Islet precursor cell (in vitro differentiated cells): Measurements from ENCODE around the gene FFAR3.
A peak's percentile ranks its signal among the peaks of the same experiment; 100 is the strongest.

Experiments
- DNase-seq: peaks from one replicate; pipeline ENCODE4 v3.0.0-alpha.2; 2018

The FFAR3 gene, protein sequence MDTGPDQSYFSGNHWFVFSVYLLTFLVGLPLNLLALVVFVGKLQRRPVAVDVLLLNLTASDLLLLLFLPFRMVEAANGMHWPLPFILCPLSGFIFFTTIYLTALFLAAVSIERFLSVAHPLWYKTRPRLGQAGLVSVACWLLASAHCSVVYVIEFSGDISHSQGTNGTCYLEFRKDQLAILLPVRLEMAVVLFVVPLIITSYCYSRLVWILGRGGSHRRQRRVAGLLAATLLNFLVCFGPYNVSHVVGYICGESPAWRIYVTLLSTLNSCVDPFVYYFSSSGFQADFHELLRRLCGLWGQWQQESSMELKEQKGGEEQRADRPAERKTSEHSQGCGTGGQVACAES

DNA sequence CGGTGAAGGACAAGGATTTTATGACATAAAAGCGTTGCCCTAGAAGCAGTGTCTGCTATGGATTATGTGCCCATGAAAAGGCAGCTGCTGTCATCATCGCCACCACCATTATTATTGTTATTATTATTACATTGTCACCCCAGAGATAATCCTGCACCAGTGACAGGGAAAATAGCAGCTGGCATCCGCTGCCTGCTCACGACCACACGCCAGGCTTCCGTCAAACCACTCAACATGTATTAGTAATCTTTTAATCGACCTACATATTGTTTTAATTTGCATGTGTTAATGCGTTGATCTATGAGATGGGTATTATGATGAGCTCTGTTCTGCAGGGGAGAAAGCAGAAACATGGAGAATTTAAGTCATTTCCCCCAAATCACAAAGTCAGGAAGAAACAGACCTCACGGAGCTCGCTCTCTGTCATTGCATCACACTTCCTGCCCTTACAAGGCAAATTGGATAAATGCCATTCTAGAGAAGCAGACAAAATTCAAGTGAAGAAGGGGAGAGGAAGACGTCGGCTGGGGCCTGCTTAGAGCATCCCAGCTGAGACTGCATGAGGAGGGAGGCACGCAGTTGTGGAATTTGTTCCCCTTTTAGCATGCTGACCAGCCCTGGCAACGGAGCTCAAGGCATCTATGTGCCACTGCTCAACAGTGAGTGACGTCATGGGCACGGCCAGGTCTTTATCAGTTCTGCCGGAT, at the start of gene FFAR3:
Gene FFAR3, plus strand, starts transcription at position 594 of the 707 bp plus-strand sequence. CDS start 431 bp downstream, outside the sequence.
- peak; percentile 33 for DNase-seq

DNA sequence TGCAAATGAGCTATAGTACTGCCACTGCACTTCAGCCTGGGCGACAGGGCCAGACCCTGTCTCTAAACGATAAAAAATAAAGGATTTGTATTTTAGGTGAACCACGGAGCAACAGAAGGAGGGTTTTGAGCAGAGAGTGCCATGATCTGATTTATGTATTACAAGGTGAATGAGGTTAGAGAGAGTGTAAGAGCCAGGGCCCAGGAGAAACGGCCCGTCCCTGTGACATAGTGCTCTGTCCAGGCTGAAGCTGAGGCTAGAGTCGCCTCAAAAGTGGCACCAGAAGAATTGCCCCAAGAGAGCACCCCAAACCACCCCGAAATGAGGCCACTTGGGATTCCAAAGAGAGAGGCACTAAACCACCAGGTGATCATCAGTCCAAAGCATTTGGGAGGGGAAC, 49.4 kb upstream of the FFAR3 start:
- DNase-seq: no peak

DNA sequence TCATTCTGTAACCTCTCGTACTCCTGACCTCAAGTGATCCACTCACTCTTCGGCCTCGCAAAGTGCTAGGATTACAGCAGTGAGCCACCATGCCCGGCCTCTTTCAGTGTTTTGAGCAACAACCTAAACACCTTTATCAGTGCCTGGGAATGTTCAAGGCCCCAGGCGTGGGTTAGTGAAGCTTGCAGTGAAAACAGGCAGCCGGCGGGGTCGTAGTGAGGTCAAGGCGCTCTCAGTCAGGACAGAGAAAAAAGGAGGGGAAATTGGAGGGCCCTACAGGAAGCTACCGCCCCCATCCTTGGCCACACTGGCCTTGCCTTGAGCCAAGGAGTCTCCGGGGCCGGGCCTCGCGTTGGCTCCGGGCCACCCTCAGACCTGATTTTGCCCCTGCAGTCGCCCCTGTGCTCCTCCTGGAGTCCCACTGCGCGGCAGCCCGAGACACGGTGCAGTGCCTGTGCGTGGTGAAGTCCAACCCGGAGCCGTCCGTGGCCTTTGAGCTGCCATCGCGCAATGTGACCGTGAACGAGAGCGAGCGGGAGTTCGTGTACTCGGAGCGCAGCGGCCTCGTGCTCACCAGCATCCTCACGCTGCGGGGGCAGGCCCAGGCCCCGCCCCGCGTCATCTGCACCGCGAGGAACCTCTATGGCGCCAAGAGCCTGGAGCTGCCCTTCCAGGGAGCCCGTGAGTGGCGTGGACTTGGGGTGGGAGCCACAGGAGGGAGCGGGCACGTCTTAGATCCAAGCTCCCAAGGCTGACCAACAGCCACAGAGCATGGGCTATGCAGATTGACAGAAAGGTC, 48.6 kb upstream of the FFAR3 start:
- peak; percentile 85 for DNase-seq

DNA sequence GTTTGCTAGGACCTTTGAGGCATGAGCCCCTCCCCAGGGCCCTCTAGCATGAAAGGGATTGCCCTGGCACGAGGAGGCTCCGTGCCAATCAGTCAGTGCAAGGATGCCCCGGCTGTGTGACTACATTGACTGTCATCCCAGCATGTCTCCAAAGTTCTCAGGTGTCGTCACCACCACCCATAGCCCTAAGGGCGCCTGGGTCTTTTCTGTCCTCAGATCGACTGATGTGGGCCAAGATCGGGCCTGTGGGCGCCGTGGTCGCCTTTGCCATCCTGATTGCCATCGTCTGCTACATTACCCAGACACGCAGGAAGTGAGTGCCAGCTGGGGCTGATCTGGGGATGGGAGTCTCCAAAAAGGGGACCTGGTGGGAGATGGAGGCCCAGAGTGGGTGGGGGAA, 47.9 kb upstream of the FFAR3 start:
- no peak for DNase-seq

DNA sequence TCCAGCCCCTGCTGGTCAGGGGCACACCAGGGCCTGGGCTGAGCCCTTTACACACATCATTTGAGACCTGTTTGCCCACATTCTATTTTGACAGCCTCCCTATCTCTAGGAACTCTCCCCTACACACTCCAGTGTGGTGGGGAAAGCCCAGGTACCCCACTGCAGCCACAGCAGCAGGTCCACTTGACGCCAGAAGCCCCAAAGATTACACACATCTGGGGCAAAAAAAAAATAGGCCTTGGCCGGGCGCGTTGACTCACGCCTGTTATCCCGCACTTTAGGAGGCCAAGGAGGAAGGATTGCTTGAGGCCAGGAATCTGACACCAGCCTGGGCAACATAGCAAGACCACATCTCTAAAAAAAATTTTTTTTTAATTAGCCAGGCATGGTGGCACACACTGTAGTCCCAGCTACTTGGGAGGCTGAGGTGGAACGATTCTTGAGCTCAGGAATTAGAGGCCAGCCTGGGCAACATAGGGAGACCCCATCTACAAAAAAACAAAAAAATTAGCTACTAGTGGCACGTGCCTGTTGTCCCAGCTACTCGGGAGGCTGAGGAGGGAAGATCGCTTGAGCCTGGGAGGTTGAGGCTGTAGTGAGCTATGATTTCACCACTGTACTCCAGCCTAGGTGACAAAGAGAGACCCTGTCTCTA, 47.3 kb upstream of the FFAR3 start:
- no peak for DNase-seq

DNA sequence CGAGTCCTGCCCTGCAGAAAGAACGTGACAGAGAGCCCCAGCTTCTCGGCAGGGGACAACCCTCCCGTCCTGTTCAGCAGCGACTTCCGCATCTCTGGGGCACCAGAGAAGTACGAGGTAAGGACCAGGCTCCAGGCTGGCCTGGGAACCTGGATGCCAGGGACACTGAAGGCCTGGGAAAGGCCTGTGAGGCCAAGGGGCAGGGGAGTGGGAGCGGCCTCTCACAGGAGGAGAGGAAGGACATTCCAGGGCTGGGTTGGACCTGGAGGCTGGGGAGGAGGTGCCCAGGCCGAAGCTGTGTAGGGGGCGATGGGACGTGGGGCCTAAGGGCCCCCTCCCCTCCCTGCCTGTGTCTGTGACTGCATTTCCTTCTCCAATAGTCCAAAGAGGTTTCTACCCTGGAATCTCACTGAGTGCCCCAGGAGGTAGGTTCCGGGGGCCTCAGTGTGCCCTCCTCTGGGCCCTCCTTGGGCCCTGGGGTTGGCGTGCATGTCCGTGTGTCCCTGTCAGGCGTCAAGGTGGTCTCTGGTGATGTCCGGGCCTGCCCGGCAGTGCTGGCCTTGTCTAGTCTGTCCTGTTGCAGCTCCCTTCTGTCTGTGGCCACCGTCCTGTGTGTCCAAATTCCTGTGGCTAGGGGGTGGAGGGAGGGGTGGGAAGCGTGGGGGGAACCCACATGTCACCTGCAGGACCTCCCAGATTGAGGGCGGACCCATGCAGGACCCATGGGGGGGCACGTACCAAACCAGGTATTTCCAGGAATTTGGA, 46.2 kb upstream of the FFAR3 start:
- DNase-seq: no peak

DNA sequence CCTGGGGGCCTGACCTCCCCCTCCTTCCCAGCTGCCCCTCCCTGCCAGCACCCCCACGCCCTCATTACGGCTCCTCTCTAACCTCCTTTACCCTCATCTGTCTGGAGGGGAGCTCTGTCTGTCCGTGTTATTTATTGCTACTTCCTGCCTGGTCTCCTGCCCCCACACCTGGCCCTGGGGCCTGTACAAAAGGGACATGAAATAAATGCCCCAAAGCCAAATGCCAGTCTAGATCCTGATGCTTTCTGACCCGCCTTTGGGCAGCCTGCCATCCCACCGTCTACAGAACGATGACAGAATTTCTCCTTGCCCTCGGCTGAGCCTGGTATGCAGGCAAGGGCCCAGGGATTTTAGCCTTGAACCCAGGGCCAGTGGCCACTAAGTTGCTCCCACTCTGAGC, 44.7 kb upstream of the FFAR3 start:
- no peak for DNase-seq

DNA sequence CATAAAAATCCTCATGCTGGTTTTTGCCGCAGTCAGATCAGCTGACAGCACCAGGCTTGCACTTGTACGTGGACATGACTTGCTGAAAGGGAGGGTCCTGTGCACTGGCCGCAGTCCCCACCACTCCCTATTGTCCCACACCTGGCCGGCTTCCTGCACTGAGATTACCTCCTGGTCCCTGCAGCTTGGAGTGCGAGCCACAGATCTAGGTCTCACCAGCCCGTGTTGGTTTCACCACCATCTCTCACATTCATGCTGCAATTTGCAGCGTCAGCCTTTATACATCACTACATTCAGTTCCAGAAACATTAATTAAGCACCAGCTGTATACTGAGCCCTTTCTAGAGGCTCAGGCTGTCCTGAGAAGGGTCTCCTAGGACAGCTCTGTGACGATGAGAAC, 44.2 kb upstream of the FFAR3 start:
- DNase-seq: no peak

DNA sequence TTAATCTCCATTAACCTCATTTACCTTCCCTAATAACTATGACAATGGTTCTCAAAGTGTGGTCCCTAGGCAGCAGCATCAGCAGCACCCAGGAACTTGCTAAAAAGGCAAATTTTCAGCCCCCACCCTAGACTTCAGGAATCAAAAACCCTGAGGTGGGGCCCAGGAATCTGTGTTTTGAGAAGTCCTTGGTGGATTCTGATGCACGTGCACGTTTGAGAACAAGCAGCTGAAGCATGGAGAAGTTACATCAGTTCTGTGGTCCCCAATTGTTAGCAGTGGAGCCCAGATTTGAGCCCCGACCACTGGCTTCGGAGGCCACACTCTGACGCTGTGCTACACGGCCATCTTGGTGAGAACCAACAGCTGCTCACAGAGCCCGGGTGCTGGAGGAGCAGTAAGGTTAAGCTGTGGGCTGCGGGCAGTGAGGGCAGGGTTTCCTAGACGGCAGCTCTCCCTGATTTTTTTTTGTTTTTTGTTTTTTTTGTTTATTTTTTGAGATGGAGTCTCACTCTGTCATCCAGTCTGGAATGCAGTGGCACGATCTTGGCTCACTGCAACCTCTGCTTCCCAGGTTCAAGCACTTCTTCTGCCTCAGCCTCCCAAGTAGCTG, 43.3 kb upstream of the FFAR3 start:
- DNase-seq: no peak

DNA sequence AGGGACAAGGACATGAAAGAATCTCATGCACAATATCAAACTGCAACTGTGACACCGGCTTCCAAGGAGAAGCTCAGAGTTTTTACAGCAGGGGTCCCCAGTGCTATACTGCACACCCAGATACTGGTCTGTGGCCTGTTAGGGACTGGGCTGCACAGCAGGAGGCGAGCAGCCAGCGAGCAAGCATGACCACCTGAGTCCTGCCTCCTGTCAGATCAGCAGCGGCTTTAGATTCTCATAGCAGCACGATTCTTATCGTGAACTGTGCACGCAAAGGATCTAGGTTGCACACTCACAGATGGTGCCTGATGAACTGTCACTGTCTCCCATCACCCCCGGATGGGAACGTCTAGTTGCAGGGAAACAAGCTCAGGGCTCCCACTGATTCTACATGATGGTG, 42.4 kb upstream of the FFAR3 start:
- DNase-seq: no peak

DNA sequence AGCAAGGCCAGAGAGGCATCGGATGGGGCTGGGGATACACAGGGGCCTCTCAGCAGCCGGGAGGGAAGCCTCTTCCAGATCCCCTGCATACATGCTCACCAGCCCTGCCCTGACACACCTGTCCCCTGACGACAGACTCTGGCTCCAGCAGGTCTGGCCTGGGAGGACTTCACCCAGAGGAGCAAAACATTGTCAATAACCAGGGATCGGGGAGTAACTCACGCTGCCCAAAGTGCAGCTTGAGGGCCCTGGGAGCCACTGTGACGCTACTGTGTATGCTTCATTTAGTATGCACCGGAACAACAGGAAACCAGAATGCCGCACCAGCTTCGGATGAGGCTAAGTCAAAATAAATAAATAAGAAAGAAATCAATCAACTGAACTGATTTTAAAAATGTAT, 41.7 kb upstream of the FFAR3 start:
- DNase-seq: no peak

DNA sequence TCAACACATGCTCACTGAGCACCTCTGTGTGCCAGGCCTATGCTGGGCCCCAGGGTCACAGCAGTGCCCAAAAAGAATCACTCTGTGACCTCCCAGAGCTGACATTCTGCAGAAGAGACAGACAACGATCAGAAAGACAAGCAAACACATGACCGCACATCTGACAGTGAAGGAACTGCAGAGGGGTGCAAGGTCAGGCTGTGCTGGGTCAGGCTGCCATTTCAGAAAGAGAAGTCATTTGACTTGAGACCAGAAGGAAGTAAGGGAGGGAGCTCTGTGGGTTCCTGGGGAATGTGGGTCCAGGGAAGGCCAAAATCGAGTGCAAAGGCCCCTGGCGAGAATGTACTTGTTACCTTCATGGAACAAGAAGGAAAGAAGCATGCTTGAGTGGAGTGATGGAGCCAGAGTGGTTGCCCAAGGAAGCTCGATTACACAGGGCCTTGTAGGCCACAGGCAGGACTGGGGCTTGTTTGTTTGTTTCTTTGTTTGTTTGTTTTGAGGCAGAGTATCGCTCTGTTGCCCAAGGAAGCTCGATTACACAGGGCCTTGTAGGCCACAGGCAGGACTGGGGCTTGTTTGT, 40.7 kb upstream of the FFAR3 start:
- DNase-seq: no peak

DNA sequence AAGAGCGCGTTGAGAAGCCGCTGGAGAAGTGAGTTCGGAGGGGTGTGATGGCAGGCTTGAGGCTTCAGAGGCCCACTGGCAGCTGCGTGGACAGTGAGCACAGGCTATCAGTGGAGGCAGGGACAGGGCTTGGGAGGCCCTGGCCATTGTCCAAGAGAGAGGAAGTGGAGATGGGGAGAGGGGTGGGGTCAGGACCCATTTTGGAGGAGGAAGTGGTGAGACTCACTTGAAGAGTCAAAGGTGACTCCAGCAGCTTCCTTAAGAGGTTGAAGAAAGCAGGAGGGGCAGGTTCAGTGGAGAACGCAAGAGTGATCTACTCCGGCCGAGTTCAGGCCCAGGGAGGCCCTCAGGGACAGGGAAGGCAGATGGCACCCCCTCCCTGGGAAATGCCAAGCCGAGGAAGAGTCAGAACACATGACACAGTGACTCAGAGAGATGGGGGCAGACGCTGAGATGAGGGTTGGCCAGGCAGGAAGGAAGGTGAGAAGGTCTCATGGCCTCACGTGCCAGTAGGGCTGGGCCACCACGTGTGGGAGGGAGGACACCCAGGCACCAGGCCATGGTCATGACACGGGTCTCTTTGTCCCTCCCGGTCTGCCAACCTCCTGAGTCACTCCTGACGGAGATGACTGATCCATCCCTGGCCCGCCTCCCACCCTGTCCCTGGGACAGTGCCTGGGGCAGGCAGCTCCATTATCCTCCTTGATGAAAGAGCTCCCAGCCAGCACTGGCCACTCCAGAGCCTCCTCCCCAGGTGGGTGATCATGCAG, 39.4 kb upstream of the FFAR3 start:
- DNase-seq: peak; percentile 92

DNA sequence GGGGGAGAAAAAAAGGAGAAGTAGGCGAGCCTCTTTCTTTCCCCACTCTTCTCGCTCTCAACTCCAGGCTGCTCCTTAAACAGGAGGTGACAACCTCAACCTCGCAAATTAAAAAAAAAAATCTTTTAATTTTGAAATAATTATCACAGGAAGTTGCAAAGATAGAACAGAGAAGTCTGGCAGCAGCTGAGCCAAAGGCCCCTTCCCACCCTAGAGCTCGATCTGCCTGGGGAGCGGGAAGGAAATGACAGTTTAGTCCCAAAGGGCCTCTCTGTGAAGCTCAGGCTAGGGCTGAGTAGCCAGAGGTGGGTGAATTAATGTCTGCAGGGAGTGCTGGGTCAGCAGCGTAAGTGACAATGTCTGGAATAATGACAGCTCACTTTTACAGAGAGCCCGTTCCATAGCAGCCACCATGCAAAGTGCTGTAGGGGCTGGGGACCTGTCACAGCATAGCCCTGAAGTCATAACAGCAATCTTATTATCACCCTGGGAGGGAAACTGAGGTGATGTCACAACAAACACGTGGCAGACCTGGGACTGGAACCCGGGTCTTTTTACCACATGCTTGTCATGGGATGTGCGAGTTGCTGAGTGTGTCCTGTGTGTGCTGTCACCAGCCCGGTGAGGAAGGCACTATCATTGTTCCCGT, 38.1 kb upstream of the FFAR3 start:
- DNase-seq: no peak

DNA sequence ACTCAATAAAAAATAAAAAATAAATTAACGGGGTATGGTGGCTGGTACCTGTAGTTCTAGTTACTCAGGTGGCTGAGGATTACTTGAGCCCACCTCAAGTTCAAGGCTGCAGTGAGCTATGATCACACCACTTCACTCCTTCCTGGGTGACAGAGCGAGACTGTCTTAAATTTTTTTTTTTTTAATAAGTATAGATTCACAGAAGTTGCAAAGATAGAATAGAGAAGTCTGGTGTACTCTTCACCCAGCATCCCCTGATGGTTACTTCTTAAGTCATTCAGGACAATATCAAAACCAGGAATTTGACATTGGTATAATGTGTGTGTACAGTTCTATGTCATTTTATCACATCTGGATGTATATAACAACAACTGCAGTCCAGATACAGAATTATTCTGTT, 37.0 kb upstream of the FFAR3 start:
- no peak for DNase-seq

DNA sequence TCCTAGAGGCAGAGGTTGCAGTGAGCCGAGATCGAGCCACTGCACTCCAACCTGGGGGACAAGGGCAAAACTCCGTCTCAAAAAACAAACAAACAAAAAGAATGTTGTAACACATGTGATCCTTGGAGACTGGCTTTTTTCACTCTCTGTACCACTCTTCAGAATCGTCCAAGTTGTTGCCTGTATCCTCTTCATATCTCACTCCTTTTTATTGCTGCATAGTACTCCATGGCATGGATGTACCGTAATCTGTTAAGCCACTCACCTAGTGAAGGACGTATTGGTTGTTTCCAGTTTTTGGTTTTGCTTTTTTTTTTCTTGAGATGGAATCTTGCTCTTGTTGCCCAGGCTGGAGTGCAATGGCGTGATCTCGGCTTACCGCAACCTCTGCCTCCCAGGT, 36.2 kb upstream of the FFAR3 start:
- no peak for DNase-seq

DNA sequence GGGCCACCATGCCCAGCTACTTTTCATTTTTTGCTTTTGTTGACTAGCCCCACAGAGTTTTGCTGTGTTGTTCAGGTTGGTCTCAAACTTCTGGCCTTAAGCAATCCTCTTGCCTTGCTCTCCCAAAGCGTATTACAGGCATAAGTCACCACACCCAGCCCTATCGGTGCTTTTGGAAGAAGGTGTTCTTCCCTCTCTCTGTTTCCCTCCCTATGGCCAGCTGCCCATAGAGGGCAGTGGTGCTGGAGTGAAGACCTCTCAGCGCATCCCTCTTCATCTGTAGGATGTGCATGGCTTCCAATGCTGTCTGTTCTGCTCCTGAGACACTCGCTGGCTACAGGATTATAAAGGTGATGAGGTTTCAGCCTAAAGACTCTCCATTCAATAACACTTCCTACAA, 30.6 kb upstream of the FFAR3 start:
- no peak for DNase-seq

DNA sequence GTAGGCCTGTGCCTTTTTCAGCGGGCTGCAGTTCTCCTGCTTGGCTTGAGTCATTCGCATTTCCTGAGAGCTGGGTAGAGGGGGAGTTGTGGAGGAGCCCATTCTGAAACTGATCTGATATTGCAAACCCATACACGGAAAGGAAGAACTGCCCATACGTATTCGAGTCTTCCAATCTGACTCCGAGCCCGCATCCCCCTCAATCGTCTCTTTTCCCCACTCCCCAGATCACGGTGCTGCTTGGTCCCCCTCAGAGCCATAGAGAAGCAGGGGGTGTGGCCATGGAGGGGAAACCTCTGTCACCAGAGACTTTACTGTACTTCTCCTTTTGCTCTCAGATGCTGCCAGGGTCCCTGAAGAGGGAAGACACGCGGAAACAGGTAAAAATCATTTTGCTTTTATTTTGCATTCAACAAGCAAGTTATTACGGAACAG, 29.4 kb upstream of the FFAR3 start, which contains the start of gene CD22:
Gene CD22, plus strand, starts transcription at position 337 of the 435 bp plus-strand sequence. CDS start 2,854 bp downstream, outside the sequence.
- DNase-seq: no peak

DNA sequence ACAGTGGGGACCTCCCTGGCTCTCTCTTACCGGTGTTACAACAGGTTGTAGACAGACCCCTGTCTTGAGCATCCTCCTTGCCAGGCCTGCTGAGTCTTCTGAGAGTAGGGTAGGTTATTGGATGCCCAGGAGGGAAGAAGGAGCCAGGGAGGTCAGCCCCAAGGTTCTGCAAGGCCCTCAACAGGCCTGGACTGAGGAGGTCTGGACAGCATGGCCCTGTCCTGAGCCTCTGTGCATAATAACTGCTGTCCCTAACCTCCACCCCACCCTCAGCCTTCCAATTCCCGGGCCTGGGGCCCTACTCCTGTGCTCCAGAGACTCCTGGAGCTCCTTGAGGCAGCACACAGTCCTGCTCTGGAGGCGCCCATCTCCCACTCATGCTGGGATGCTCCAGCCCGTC, 28.9 kb upstream of the FFAR3 start:
- no peak for DNase-seq

DNA sequence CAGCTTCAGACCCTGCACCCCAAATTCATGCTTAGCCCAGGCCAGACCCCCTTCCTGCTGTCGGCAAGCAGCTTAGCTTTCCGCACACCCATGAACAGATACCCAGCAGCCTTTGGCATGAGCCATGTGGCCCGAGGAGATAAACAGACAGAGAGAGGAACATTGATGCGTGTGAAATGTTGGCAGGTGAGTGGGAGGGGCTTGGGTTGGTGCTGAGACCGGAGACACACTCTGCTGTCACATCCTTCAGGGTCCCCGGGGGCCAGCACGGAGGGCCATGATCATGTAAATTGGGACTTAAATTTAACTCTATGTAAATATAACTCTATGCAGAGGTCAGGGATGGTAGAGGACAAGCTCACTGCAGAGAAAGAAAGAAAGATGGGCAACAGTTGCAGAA, 27.8 kb upstream of the FFAR3 start:
- no peak for DNase-seq
